Endothelial cell (in vitro differentiated cells): Measurements from ENCODE around the gene PHACTR1. TPM values are rescaled to one million over a fixed set of nuclear protein-coding genes. Genes with fewer than 3 reads are reported as not detected.

Experiments used
- DNase-seq: peaks from one replicate; pipeline ENCODE4 v3.0.0; 2021; ENCODE audit warnings: low spot score
- H3K27ac Mint-ChIP-seq: one replicate; pipeline ENCODE4 v1.8.0; 2021; ENCODE audit warnings: mixed read lengths, inconsistent platforms; ENCODE audit not compliant: unreplicated experiment
- H3K27me3 Mint-ChIP-seq: one replicate; pipeline ENCODE4 v1.8.0; 2021; ENCODE audit warnings: mild to moderate bottlenecking, moderate library complexity, mixed read lengths, inconsistent platforms; ENCODE audit not compliant: unreplicated experiment
- H3K36me3 Mint-ChIP-seq: one replicate; pipeline ENCODE4 v1.8.0; 2021; ENCODE audit warnings: mild to moderate bottlenecking, low read depth, mixed read lengths, inconsistent platforms; ENCODE audit not compliant: unreplicated experiment
- H3K4me1 Mint-ChIP-seq: one replicate; pipeline ENCODE4 v1.8.0; 2021; ENCODE audit warnings: mild to moderate bottlenecking, mixed read lengths, inconsistent platforms; ENCODE audit not compliant: unreplicated experiment
- H3K4me3 Mint-ChIP-seq: one replicate; pipeline ENCODE4 v1.8.0; 2021; ENCODE audit warnings: mild to moderate bottlenecking, mixed read lengths, inconsistent platforms; ENCODE audit not compliant: unreplicated experiment
- H3K9me3 Mint-ChIP-seq: one replicate; pipeline ENCODE4 v1.8.0; 2021; ENCODE audit warnings: mixed read lengths, inconsistent platforms; ENCODE audit not compliant: unreplicated experiment
- CTCF ChIP-seq: fragments of 200-600 bp; sonication (generic); IDR thresholded peaks from one replicate; pipeline ENCODE4 v1.5.0; 2021; ENCODE audit warnings: antibody characterized with exemption; ENCODE audit not compliant: unreplicated experiment
- total RNA-seq: library from RNA; stranded (reverse); fragmentation: NEBNext Ultra II Directional; extraction: Animal tissue kit (Norgen Biotek cat#: 25700); gene quantifications from one replicate; pipeline ENCODE4 v1.2.1, GENCODE V29; 2021; ENCODE audit not compliant: unreplicated experiment

Gene PHACTR1
- total RNA-seq, 1 donor from 2014 or later: 39.9 TPM

DNA sequence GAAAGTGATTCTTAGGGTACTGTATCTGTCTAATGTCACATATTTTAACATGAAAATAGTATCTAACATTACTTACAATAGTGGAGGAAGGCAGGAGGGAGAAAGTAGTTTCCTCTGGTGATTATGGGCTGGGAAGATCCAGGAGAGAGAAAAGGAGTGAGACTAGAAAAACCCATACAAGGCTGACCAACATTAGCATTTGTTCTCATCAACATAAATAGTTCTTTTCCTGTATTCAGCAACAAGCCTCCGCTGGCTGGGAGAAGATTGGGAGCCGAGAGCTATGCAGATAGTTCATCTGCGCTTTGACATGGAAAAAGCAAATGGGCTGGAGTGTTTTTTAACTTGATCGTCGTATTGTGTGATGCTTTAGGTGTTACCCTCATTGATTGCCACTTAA is 239.4 kb downstream of the PHACTR1 start:
- Mint-ChIP-seq H3K9me3 (no peaks in the 10 kb centered on the region), H3K4me3 (peak overlapping the region; percentile 27), H3K36me3 (no peaks in the 10 kb centered on the region), H3K27ac (peak overlapping the region; percentile 13), H3K27me3 (peaks cover 3% of the 10 kb centered on the region), H3K4me1 (peaks cover 53% of the 10 kb centered on the region)
- DNase-seq: no peak
- TF ChIP-seq CTCF: no peak

GRCh38 chr6:12956991-12957320 is 240.4 kb downstream of the PHACTR1 start:
- Mint-ChIP-seq H3K27me3 (peaks cover 3% of the 10 kb centered on the region), H3K4me1 (peaks cover 55% of the 10 kb centered on the region), H3K4me3 (peak overlapping the region; percentile 89), H3K27ac (no peak overlapping the region), H3K9me3 (no peaks in the 10 kb centered on the region), H3K36me3 (no peaks in the 10 kb centered on the region)
- DNase-seq: no peak
- no peak for TF ChIP-seq CTCF

GRCh38 chr6:12957321-12958051 is 240.9 kb downstream of the PHACTR1 start:
- H3K27me3 Mint-ChIP-seq: peaks cover 3% of the 10 kb centered on the region
- no peaks in the 10 kb centered on the region for H3K36me3 Mint-ChIP-seq
- peak overlapping the region; percentile 93 for H3K27ac Mint-ChIP-seq
- no peak for TF ChIP-seq CTCF
- H3K4me3 Mint-ChIP-seq: peak overlapping the region; percentile 89
- H3K9me3 Mint-ChIP-seq: no peaks in the 10 kb centered on the region
- DNase-seq: peak; percentile 51
- peaks cover 54% of the 10 kb centered on the region for H3K4me1 Mint-ChIP-seq

GRCh38 chr6:12958052-12958706 is 241.6 kb downstream of the PHACTR1 start:
- Mint-ChIP-seq H3K36me3 (no peaks in the 10 kb centered on the region), H3K27me3 (peaks cover 3% of the 10 kb centered on the region), H3K9me3 (no peaks in the 10 kb centered on the region), H3K4me3 (peak overlapping the region; percentile 89), H3K4me1 (peaks cover 57% of the 10 kb centered on the region), H3K27ac (peak overlapping the region; percentile 93)
- no peak for TF ChIP-seq CTCF
- DNase-seq: no peak

DNA sequence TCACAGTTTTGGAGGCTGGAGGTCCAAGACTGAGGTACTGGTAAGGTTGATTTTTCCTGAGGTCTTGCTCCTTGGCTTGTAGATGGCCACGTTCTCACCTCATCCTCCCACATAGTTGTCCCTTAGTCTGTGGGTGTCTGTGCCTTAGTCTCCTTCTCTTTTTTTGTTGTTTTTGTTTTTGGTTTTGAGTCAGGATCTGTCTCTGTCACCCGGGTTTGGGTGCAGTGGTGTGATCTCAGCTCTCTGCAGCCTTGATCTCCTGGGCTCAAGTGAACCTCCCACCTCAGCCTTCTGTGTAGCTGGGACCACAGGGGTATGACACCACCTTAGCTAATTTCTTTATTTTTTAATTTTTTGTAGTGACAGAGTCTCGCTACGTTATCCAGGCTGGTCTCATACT is 245.2 kb downstream of the PHACTR1 start:
- DNase-seq: no peak
- H3K9me3 Mint-ChIP-seq: no peaks in the 10 kb centered on the region
- H3K4me1 Mint-ChIP-seq: peaks cover 64% of the 10 kb centered on the region
- H3K36me3 Mint-ChIP-seq: peaks cover 3% of the 10 kb centered on the region
- H3K27ac Mint-ChIP-seq: no peak overlapping the region
- peaks cover 3% of the 10 kb centered on the region for H3K27me3 Mint-ChIP-seq
- no peak for TF ChIP-seq CTCF
- no peak overlapping the region for H3K4me3 Mint-ChIP-seq
